Right kidney (tissue), 1 donor: Measurements from ENCODE around the gene PRKG1.
"Not testable (repeated sequence)": the region's sequence is repeated elsewhere in the genome, so short reads cannot be mapped to it uniquely, and the experiment has no call there.

Experiments
- DNase-seq: peaks from one replicate; pipeline ENCODE4 v3.0.0-alpha.2; 2016

The PRKG1 gene

GRCh38 chr10:52229291-52229931 is 1155.1 kb downstream of the PRKG1 start:
- no peak for DNase-seq

GRCh38 chr10:52232561-52233350 is 1158.5 kb downstream of the PRKG1 start:
- DNase-seq = peak; percentile 25

- DNase-seq = not testable (repeated sequence)
These were observed 1159.2 kb downstream of the PRKG1 start for GRCh38 chr10:52233351-52233991.

GRCh38 chr10:52239771-52240170 is 1165.5 kb downstream of the PRKG1 start:
- DNase-seq = no peak

- DNase-seq = no peak
These were observed 1171.3 kb downstream of the PRKG1 start for GRCh38 chr10:52245547-52245946.

GRCh38 chr10:52247929-52248328 is 1173.6 kb downstream of the PRKG1 start:
- DNase-seq = not testable (repeated sequence)

- no peak for DNase-seq
These were observed 1174.5 kb downstream of the PRKG1 start for GRCh38 chr10:52248697-52249306.

- DNase-seq = no peak
These were observed 1175.6 kb downstream of the PRKG1 start for GRCh38 chr10:52249850-52250395.

GRCh38 chr10:52250510-52250909 is 1176.2 kb downstream of the PRKG1 start:
- DNase-seq = no peak

GRCh38 chr10:52252307-52252706 is 1178.0 kb downstream of the PRKG1 start:
- no peak for DNase-seq

- no peak for DNase-seq
These were observed 1182.8 kb downstream of the PRKG1 start for GRCh38 chr10:52256832-52257691.

GRCh38 chr10:52257692-52258075 is 1183.4 kb downstream of the PRKG1 start:
- no peak for DNase-seq

GRCh38 chr10:52258799-52259425 is 1184.6 kb downstream of the PRKG1 start:
- no peak for DNase-seq

- no peak for DNase-seq
These were observed 1185.1 kb downstream of the PRKG1 start for GRCh38 chr10:52259426-52259812.

GRCh38 chr10:52261362-52261761 is 1187.1 kb downstream of the PRKG1 start:
- DNase-seq = no peak

- DNase-seq = no peak
These were observed 1191.0 kb downstream of the PRKG1 start for GRCh38 chr10:52265131-52265926.

GRCh38 chr10:52266858-52267257 is 1192.6 kb downstream of the PRKG1 start:
- DNase-seq = no peak

GRCh38 chr10:52268790-52269189 is 1194.5 kb downstream of the PRKG1 start:
- DNase-seq = no peak

- no peak for DNase-seq
These were observed 1194.9 kb downstream of the PRKG1 start for GRCh38 chr10:52269233-52269632.

GRCh38 chr10:52276163-52276562 is 1201.9 kb downstream of the PRKG1 start:
- no peak for DNase-seq
